Measurements from ENCODE around the gene PKNOX2.

DNA sequence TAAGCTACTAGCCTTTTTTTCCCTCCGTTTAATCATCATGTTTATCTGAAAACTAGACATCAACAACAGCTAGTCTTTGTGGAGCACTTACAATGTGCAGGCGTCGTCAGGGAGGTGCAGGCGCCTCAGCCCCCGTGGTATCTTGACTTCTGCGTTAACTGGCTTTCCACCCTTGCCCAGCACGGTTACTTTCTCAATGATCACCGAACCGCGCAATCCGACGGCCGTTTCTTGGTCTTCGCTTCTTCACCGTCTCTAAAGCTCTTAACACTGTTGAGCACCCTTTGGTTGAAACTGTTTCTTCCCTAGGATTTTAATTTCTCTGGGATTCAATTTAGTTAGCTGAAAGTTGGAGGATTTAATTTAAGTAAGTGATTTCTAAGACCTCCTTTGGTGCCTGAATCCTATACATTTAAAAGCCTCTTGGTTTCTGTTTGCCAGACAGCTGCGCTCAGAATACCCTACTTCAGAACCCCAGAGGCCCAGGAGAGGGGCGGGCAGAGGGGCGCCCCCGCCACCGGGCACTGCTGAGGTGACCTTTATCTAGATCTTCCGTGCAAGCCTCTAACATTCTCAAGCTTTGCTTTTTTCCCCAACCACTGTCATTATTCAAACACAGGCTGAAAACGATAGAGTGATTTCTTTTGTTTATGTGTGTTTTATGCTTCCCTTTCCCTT lies 35.1 kb upstream of the PKNOX2 start:
- TF ChIP-seq, protein P1, sequence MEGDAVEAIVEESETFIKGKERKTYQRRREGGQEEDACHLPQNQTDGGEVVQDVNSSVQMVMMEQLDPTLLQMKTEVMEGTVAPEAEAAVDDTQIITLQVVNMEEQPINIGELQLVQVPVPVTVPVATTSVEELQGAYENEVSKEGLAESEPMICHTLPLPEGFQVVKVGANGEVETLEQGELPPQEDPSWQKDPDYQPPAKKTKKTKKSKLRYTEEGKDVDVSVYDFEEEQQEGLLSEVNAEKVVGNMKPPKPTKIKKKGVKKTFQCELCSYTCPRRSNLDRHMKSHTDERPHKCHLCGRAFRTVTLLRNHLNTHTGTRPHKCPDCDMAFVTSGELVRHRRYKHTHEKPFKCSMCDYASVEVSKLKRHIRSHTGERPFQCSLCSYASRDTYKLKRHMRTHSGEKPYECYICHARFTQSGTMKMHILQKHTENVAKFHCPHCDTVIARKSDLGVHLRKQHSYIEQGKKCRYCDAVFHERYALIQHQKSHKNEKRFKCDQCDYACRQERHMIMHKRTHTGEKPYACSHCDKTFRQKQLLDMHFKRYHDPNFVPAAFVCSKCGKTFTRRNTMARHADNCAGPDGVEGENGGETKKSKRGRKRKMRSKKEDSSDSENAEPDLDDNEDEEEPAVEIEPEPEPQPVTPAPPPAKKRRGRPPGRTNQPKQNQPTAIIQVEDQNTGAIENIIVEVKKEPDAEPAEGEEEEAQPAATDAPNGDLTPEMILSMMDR (IDR thresholded peaks at IDR 0.05; ENCODE audit: insufficient read depth, low read length), result no peak
- TF ChIP-seq SPI1 (IDR thresholded peaks at IDR 0.05; ENCODE audit: borderline replicate concordance, low read depth) (no peak), POLR2AphosphoS5 (IDR thresholded peaks at IDR 0.05; ENCODE audit: low read depth) (no peak), GABPA (IDR thresholded peaks at IDR 0.05; ENCODE audit: low read depth) (no peak)
- TF ChIP-seq, protein P2, sequence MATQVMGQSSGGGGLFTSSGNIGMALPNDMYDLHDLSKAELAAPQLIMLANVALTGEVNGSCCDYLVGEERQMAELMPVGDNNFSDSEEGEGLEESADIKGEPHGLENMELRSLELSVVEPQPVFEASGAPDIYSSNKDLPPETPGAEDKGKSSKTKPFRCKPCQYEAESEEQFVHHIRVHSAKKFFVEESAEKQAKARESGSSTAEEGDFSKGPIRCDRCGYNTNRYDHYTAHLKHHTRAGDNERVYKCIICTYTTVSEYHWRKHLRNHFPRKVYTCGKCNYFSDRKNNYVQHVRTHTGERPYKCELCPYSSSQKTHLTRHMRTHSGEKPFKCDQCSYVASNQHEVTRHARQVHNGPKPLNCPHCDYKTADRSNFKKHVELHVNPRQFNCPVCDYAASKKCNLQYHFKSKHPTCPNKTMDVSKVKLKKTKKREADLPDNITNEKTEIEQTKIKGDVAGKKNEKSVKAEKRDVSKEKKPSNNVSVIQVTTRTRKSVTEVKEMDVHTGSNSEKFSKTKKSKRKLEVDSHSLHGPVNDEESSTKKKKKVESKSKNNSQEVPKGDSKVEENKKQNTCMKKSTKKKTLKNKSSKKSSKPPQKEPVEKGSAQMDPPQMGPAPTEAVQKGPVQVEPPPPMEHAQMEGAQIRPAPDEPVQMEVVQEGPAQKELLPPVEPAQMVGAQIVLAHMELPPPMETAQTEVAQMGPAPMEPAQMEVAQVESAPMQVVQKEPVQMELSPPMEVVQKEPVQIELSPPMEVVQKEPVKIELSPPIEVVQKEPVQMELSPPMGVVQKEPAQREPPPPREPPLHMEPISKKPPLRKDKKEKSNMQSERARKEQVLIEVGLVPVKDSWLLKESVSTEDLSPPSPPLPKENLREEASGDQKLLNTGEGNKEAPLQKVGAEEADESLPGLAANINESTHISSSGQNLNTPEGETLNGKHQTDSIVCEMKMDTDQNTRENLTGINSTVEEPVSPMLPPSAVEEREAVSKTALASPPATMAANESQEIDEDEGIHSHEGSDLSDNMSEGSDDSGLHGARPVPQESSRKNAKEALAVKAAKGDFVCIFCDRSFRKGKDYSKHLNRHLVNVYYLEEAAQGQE (IDR thresholded peaks at IDR 0.05; ENCODE audit: insufficient replicate concordance, low read depth), result no peak
